Sigmoid colon (tissue), 7 donors: ENCODE data around the gene PRKCQ. TPM values are rescaled to one million over a fixed set of nuclear protein-coding genes. Genes with fewer than 3 reads are reported as not detected.

Experiments
- DNase-seq: peaks from one replicate; pipeline ENCODE4 v3.0.0-alpha.2; 2019
- H3K27ac ChIP-seq, 4 donors: fragments of 200-600 bp; sonication (generic); one replicate each; pipeline ENCODE4 v1.5.1; 2016 to 2019; ENCODE audit warnings: mild to moderate bottlenecking in 1 of 4
- H3K27me3 ChIP-seq, 3 donors: fragments of 200-600 bp; sonication (generic); one replicate each; pipeline ENCODE4 v1.5.1; 2019; ENCODE audit warnings: mild to moderate bottlenecking in 1 of 3
- H3K36me3 ChIP-seq, 4 donors: fragments of 200-600 bp; sonication (generic); one replicate each; pipeline ENCODE4 v1.5.1; 2016 to 2019
- H3K4me1 ChIP-seq, 4 donors: fragments of 200-600 bp; sonication (generic); one replicate each; pipeline ENCODE4 v1.5.1; 2017 to 2019
- H3K4me3 ChIP-seq, 4 donors: fragments of 200-600 bp; sonication (generic); one replicate each; pipeline ENCODE4 v1.5.1; 2017 to 2019; ENCODE audit warnings: mild to moderate bottlenecking in 2 of 4, moderate library complexity in 1 of 4
- H3K9me3 ChIP-seq, 4 donors: fragments of 200-600 bp in 3 of 4; sonication (generic) in 3 of 4; one replicate each; pipeline versions ENCODE4 v1.5.1 to v1.6.1; 2013 to 2019
- EP300 ChIP-seq, 4 donors: sonication (generic); formaldehyde crosslinking; IDR thresholded peaks; one replicate each; pipeline ENCODE4 v1.6.1; 2017; ENCODE audit warnings: antibody characterized with exemption in 4 of 4
- POLR2A ChIP-seq, 2 donors: fragments of 450-650 bp; IDR thresholded peaks; one replicate each; pipeline ENCODE4 v1.6.1; 2016; ENCODE audit warnings: antibody characterized with exemption in 2 of 2, mild to moderate bottlenecking in 2 of 2, moderate library complexity in 2 of 2
- POLR2AphosphoS5 ChIP-seq, 4 donors: sonication (generic); formaldehyde crosslinking; IDR thresholded peaks; one replicate each; pipeline ENCODE4 v1.6.1; 2017; ENCODE audit warnings: antibody characterized with exemption in 4 of 4
- WGBS, 2 donors: extraction: QIAGEN DNeasy Blood & Tissue Kit; methylation state at CpG; one replicate each; pipeline ENCODE4 v1.1.7; 2013; 5-methylcytosine and 5-hydroxymethylcytosine counted together
- intact Hi-C: fragments of 100-400 bp; cut with DNase I; formaldehyde crosslinking; loops from one replicate; pipeline ENCODE4 v1.15.1; 2023
- polyA plus RNA-seq, 3 donors: library from polyadenylated mRNA; stranded (reverse); fragments of 200-250 nt; gene quantifications; one replicate each; pipeline ENCODE4 v1.2.3, GENCODE V29; 2013
- total RNA-seq, 4 donors: library from RNA; depleted of rRNA; stranded (reverse); fragments of >200 nt; gene quantifications; one replicate each; pipeline ENCODE4 v1.1.0, GENCODE V29; 2016
- TF ChIP-seq, protein P1 (sequence below), 4 experiments: fragments of 450-650 bp in 3 of 4; fragments of 200-600 bp in 1 of 4; IDR thresholded peaks; one replicate each; pipeline ENCODE4 v1.5.1; 2016 to 2019; ENCODE audit warnings: antibody characterized with exemption in 4 of 4, mild to moderate bottlenecking in 3 of 4, moderate library complexity in 2 of 4
- donor health status: healthy with polysubstance abuse.
- donor health status: Bipolar disorder and iron deficiency.
- donor health status: healthy.

PRKCQ gene
- total and polyA plus RNA-seq, 7 donors = 0.23 to 3.0 (median 0.81) TPM

DNA sequence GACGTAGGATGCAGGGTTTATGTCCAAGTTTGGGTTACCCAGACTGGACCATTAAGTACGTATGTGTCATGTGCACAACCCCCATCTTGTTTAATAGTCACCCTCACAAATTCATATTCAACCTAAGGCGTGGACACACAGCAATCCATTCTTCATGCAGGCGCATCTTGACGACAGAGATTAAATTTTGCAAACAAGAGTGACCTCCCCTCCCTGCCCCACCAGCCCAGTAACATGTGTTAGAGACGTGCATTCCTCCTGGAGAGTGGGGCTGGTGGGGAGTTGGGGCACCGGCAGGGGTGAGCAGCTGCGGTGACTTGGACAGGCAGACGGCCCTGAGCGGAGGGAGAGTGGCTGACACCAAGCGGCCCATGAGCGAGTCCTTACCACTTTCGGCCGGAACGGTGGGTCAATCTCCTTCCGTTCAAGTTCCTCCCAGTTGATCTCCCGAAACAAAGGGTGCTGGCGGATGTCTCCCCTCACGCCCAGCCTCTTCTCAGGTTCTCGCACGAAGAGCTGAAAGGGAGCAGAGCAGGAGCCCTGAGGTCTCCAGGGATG lies 149.6 kb downstream of the PRKCQ start:
- Histone ChIP-seq H3K9me3 (peaks cover 0 to 2% (median 0%) of the 10 kb centered on the region in 4 donors), H3K4me3 (no peak overlapping the region), H3K4me1 (peaks cover 0 to 15% (median 7%) of the 10 kb centered on the region in 4 donors), H3K27me3 (no peaks in the 10 kb centered on the region), H3K36me3 (no peaks in the 10 kb centered on the region), H3K27ac (no peak overlapping the region)
- 95 to 97% methylated on average over 21 of the region's 21 CpGs for WGBS, 2 donors
- TF ChIP-seq POLR2A (IDR thresholded peaks at IDR 0.05) = no peak
- TF ChIP-seq, protein P1, sequence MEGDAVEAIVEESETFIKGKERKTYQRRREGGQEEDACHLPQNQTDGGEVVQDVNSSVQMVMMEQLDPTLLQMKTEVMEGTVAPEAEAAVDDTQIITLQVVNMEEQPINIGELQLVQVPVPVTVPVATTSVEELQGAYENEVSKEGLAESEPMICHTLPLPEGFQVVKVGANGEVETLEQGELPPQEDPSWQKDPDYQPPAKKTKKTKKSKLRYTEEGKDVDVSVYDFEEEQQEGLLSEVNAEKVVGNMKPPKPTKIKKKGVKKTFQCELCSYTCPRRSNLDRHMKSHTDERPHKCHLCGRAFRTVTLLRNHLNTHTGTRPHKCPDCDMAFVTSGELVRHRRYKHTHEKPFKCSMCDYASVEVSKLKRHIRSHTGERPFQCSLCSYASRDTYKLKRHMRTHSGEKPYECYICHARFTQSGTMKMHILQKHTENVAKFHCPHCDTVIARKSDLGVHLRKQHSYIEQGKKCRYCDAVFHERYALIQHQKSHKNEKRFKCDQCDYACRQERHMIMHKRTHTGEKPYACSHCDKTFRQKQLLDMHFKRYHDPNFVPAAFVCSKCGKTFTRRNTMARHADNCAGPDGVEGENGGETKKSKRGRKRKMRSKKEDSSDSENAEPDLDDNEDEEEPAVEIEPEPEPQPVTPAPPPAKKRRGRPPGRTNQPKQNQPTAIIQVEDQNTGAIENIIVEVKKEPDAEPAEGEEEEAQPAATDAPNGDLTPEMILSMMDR (IDR thresholded peaks at IDR 0.05) = no peak
- no peak for TF ChIP-seq POLR2AphosphoS5 (IDR thresholded peaks at IDR 0.05)
- no peak for TF ChIP-seq EP300 (IDR thresholded peaks at IDR 0.05)
- no peak for DNase-seq
- intact Hi-C loops = no loop called here

DNA sequence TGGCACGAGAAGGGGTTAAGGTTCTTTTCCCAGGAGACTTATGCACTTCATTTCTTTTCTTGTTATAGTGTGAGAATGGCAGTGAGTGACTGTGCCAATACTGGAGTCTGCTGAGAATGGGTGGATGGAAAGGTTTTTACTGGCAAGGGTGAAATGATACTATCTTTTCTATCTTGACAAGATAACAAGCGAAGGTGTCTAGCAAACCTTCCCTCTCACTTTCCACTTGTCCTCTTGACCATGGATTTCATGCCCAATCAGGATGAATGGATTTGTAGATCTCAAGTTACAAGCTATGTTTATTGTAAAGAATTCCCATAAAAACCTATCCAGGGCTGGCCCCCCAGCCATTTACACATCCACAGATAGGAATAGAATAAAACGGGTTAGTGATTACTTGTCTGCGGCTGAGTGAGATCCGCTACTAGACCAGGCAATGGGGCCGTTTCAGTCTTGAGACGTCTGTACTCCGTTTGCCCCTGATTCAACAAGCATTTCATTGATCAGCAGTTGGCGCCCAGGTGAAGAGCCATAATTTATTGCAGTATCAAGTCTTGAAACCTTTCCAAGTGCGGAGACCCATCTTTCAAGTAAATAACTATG lies 152.6 kb downstream of the PRKCQ start:
- Histone ChIP-seq H3K27me3 (no peaks in the 10 kb centered on the region), H3K4me1 (peaks cover 0 to 14% (median 7%) of the 10 kb centered on the region in 4 donors), H3K27ac (no peak overlapping the region), H3K36me3 (no peaks in the 10 kb centered on the region), H3K4me3 (no peak overlapping the region), H3K9me3 (no peaks in the 10 kb centered on the region)
- WGBS, 2 donors = 90 to 95% methylated on average over 10 of the region's 10 CpGs
- DNase-seq = no peak
- TF ChIP-seq, protein P1 (IDR thresholded peaks at IDR 0.05) = no peak
- TF ChIP-seq EP300 (IDR thresholded peaks at IDR 0.05) (no peak), POLR2A (IDR thresholded peaks at IDR 0.05) (no peak), POLR2AphosphoS5 (IDR thresholded peaks at IDR 0.05) (no peak)
- intact Hi-C loops = no loop called here

DNA sequence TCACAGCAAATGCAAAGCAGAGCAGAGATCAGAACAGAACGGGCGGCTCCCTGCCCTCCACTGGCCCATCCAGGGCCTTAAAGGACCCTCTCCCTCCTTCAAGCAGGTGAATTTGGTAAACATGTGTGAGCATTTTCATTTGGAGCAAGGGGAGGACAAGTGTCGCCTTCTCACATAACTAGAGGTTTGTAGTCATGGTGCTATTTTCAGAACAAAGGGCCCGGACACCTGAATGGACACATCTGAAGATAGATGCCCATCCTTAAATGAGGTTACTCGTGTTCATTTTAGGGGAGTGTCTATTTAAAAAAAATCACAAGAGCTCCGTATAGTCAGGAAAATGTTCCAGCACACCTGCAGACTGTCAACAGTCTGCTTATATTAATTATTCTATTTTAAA lies 153.8 kb downstream of the PRKCQ start:
- TF ChIP-seq POLR2A (IDR thresholded peaks at IDR 0.05) = no peak
- TF ChIP-seq, protein P1 (IDR thresholded peaks at IDR 0.05) = no peak
- no peak for TF ChIP-seq EP300 (IDR thresholded peaks at IDR 0.05)
- no peak for TF ChIP-seq POLR2AphosphoS5 (IDR thresholded peaks at IDR 0.05)
- WGBS, 2 donors = 92 to 96% methylated on average over 6 of the region's 6 CpGs
- H3K36me3 ChIP-seq = no peaks in the 10 kb centered on the region
- no peak overlapping the region for H3K4me3 ChIP-seq
- intact Hi-C loops = no loop called here
- no peaks in the 10 kb centered on the region for H3K27me3 ChIP-seq
- H3K27ac ChIP-seq = no peak overlapping the region
- DNase-seq = no peak
- H3K4me1 ChIP-seq = peaks cover 0 to 3% (median under 1%) of the 10 kb centered on the region in 4 donors
- H3K9me3 ChIP-seq = no peaks in the 10 kb centered on the region

DNA sequence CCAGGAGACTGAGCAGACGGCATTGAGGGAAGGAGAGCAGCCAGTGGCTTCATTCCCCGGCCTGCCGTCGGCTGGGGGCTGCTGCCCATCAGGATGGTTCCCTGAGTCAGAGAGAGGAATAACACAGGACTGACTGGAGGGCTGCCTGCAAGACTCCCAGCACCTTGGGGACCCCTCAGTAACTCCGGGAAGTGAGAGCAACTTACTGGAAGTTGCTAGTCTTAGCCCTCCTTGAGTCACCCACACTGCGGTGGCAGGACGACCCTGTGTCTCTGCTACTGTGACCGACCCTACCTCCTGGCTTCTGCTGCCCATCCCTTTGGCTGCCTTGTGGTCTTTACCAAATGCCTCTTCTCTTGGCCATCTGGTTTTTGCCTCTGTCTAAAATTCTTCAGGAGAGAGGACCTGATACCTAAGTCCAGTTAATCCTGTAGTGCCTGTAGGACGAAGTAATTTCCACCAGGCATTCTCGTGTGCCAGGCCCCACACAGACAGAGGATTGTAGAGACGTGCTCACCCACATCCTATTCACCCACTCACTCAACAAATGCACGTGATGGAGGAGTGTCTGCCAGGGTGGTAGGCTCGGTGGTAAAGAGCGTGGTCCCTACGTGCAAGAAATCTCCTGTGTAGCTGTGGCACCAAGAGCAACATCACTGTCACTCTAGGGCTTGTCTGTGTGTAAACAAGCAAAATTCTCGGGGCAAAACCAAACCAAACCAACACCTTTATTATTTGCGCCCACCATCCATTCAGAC lies 156.5 kb downstream of the PRKCQ start:
- 88 to 90% methylated on average over 17 of the region's 17 CpGs for WGBS, 2 donors
- Histone ChIP-seq H3K27ac (no peak overlapping the region), H3K27me3 (no peaks in the 10 kb centered on the region), H3K4me1 (no peaks in the 10 kb centered on the region), H3K4me3 (no peak overlapping the region), H3K36me3 (no peaks in the 10 kb centered on the region), H3K9me3 (no peaks in the 10 kb centered on the region)
- TF ChIP-seq POLR2A (IDR thresholded peaks at IDR 0.05) (no peak), POLR2AphosphoS5 (IDR thresholded peaks at IDR 0.05) (no peak), EP300 (IDR thresholded peaks at IDR 0.05) (no peak)
- TF ChIP-seq, protein P1 (IDR thresholded peaks at IDR 0.05) = no peak
- no peak for DNase-seq
- intact Hi-C loops = no loop called here
